Endothelial cell of umbilical vein (primary cell): ENCODE results near the gene ZNF556. TPM values are rescaled to one million over a fixed set of nuclear protein-coding genes. Genes with fewer than 3 reads are reported as not detected.

ENCODE experiments used
- BruUV-seq: library from RNA; stranded (reverse); fragments of 400-500 nt; replicated peaks from 2 replicates; lab custom pipeline; 2021; lab: Mats Ljungman, UMichigan
- CTCF ChIA-PET: fragments of 300-600, 350-600 bp; sonication (Branson Sonifier 250); formaldehyde crosslinking; loops from one replicate; lab custom pipeline; 2021; ENCODE audit warnings: antibody characterized with exemption, inconsistent platforms; lab: Charles Lee
- POLR2A ChIA-PET: fragments of 300-600, 350-600 bp; sonication (Branson Sonifier 250); formaldehyde crosslinking; loops from one replicate; lab custom pipeline; 2021; ENCODE audit warnings: antibody characterized with exemption, inconsistent platforms; lab: Charles Lee
- DNase-seq: peaks from one replicate; pipeline ENCODE4 v3.0.0-alpha.2; 2011; ENCODE audit warnings: low read depth, low spot score
- FAIRE-seq: peaks from 2 replicates; lab custom pipeline; 2011; peaks lifted over from hg19 to GRCh38; lab: Jason Lieb, UNC
- H2AFZ ChIP-seq: 2 replicates; pipeline ENCODE4 v1.6.0; 2012; ENCODE audit warnings: low read depth, low read length, control low read depth, inconsistent platforms
- H3K27ac ChIP-seq: 2 replicates; pipeline ENCODE4 v1.5.1; 2011; ENCODE audit warnings: low read depth, mild to moderate bottlenecking, control low read depth, low read length, moderate library complexity; ENCODE audit not compliant: insufficient read depth
- H3K27me3 ChIP-seq, 2 experiments: 2 replicates each; pipeline versions ENCODE4 v1.6.0 to v1.6.1; 2011; ENCODE audit warnings: low read length in 2 of 2, mixed read lengths in 1 of 2; ENCODE audit not compliant: control insufficient read depth in 2 of 2, insufficient read depth in 2 of 2
- H3K36me3 ChIP-seq, 2 experiments: 2 replicates in 1 of 2; 3 replicates in 1 of 2; pipeline ENCODE4 v1.5.1; 2011; ENCODE audit warnings: low read length in 2 of 2, mild to moderate bottlenecking in 1 of 2, moderate library complexity in 1 of 2; ENCODE audit not compliant: control insufficient read depth in 2 of 2, insufficient read depth in 2 of 2; ENCODE audit errors: extremely low read depth in 1 of 2
- H3K4me1 ChIP-seq: 3 replicates; pipeline ENCODE4 v1.5.1; 2011; ENCODE audit warnings: mild to moderate bottlenecking, low read length; ENCODE audit not compliant: control insufficient read depth, insufficient read depth; ENCODE audit errors: extremely low read depth
- H3K4me2 ChIP-seq: 2 replicates; pipeline ENCODE4 v1.6.1; 2011; ENCODE audit warnings: low read length, control low read depth, mixed read lengths; ENCODE audit not compliant: insufficient read depth
- H3K4me3 ChIP-seq, 3 experiments: fragments of 200-600 bp in 1 of 3; sonication (generic), shearing (Covaris generic) in 1 of 3; replicated peaks in 1 of 3; 2 replicates each; pipeline ENCODE4 v1.5.1; 2011 to 2016; ENCODE audit warnings: control low read depth in 3 of 3, low read length in 3 of 3, mild to moderate bottlenecking in 2 of 3, inconsistent platforms in 1 of 3, low read depth in 1 of 3, moderate library complexity in 1 of 3; ENCODE audit not compliant: insufficient read depth in 1 of 3
- H3K79me2 ChIP-seq: 2 replicates; pipeline ENCODE4 v1.6.0; 2012; ENCODE audit warnings: low read length, inconsistent platforms; ENCODE audit not compliant: control insufficient read depth, insufficient read depth
- H3K9ac ChIP-seq: replicated peaks from 2 replicates; pipeline ENCODE3; 2011; ENCODE audit warnings: low read length, control low read depth; ENCODE audit not compliant: insufficient read depth; ENCODE audit errors: extremely low read depth
- H3K9me1 ChIP-seq: replicated peaks from 3 replicates; pipeline ENCODE4 v1.6.0; 2011; ENCODE audit warnings: mild to moderate bottlenecking, low read length; ENCODE audit not compliant: control insufficient read depth, insufficient read depth; ENCODE audit errors: extremely low read depth
- H3K9me3 ChIP-seq: replicated peaks from 2 replicates; pipeline ENCODE4 v1.5.1; 2012; ENCODE audit warnings: low read length, inconsistent platforms; ENCODE audit not compliant: control insufficient read depth, insufficient read depth
- H4K20me1 ChIP-seq: replicated peaks from 2 replicates; pipeline ENCODE3; 2011; ENCODE audit warnings: mild to moderate bottlenecking, low read length; ENCODE audit not compliant: control insufficient read depth, insufficient read depth; ENCODE audit errors: extremely low read depth
- EZH2 ChIP-seq: IDR thresholded peaks from 2 replicates; pipeline ENCODE4 v1.6.1; 2012; ENCODE audit warnings: borderline replicate concordance, low read depth, mild to moderate bottlenecking, moderate library complexity, low read length, inconsistent platforms; ENCODE audit not compliant: severe bottlenecking
- FOS ChIP-seq: IDR thresholded peaks from 2 replicates; pipeline ENCODE4 v1.6.1; 2011; ENCODE audit warnings: mild to moderate bottlenecking, low read length, moderate library complexity, borderline replicate concordance; ENCODE audit not compliant: insufficient read depth
- GATA2 ChIP-seq: IDR thresholded peaks from 2 replicates; pipeline ENCODE4 v1.7.0; 2011; ENCODE audit warnings: low read depth, mild to moderate bottlenecking, moderate library complexity, mixed read lengths, low read length; ENCODE audit not compliant: insufficient read length, insufficient read depth
- JUN ChIP-seq: IDR thresholded peaks from 2 replicates; pipeline ENCODE4 v1.6.1; 2011; ENCODE audit warnings: borderline replicate concordance, low read depth; ENCODE audit not compliant: insufficient read length, insufficient read depth
- MYC ChIP-seq: IDR thresholded peaks from one replicate; pipeline ENCODE4 v1.6.1; 2011; ENCODE audit warnings: mild to moderate bottlenecking, low read depth, low read length
- POLR2A ChIP-seq: IDR thresholded peaks from 2 replicates; pipeline ENCODE4 v1.6.1; 2012; ENCODE audit warnings: low read depth, mild to moderate bottlenecking, control low read depth, low read length
- POLR2AphosphoS5 ChIP-seq: IDR thresholded peaks from 2 replicates; pipeline ENCODE4 v1.6.1; 2012; ENCODE audit warnings: low read depth, mild to moderate bottlenecking, control low read depth, low read length, moderate library complexity; ENCODE audit not compliant: insufficient read depth
- dilution Hi-C: fragments of 300-500 bp; cut with MboI; formaldehyde crosslinking; loops from one replicate; pipeline ENCODE4 v1.15.0; 2019; ENCODE audit warnings: low sequenced_read_pairs; ENCODE audit not compliant: extremely low pct_ligation_motif_present
- intact Hi-C: fragments of 100-400 bp; cut with micrococcal nuclease; formaldehyde crosslinking; loops from one replicate; pipeline ENCODE4 v1.10.0; 2022
- polyA plus RNA-seq, 4 experiments: library from polyadenylated mRNA; depleted of rRNA in 3 of 4; stranded (reverse) in 3 of 4; unstranded in 1 of 4; fragments of >200 nt; gene quantifications; 2 replicates each; pipeline versions ENCODE4 v1.2.1 to v1.2.3, GENCODE V29; 2011 to 2012; ENCODE audit warnings: missing spikeins in 1 of 4
- total RNA-seq: library from RNA; stranded (reverse); gene quantifications from 2 replicates; pipeline ENCODE4 v1.2.3, GENCODE V29; 2021
- TF ChIP-seq, protein P1 (sequence below), 2 donors: IDR thresholded peaks; 1 replicate in 1 of 2; 2 replicates in 1 of 2; pipeline ENCODE4 v1.5.1; 2011; ENCODE audit warnings: low read length in 2 of 2, mild to moderate bottlenecking in 2 of 2, moderate library complexity in 2 of 2, control low read depth in 1 of 2, inconsistent platforms in 1 of 2, low read depth in 1 of 2; ENCODE audit not compliant: insufficient read depth in 1 of 2; ENCODE audit errors: extremely low read depth in 1 of 2
- TF ChIP-seq, protein P2 (sequence below): IDR thresholded peaks from 2 replicates; pipeline ENCODE4 v1.6.1; 2011; ENCODE audit not compliant: insufficient read depth, insufficient read length

The ZNF556 gene
- total and polyA plus RNA-seq, 2 donors (not counting 3 experiments of a cell fraction or from before 2014, with no cell fraction given) = 0.01 TPM; not detected in 1

DNA sequence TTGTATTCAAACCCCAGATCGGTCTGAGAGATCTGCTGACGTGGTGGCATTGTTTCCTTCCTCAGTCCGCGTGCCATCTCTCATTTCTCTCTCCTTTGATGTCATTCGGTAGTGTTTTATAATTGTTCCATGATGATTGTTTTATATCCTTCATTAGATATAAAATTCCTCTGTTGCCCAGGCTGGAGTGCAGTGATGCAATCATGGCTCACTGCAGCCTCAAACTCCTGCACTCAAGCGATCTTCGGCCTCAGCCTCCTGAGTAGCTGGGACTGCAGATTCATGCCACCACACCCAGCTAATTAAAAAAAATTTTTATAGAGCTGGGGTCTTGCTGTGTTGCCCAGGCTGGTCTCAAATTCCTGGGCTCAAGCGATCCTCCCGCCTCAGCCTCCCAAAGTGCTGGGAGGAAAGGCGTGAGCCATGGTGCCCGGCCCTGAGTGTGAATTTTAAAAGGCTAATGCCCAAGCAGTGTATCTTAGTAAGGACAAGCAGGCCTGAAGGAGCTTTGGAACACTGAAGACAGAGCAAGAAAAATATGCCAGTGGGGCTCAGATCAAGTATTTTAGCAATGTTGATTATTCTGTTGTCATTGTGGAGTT, 38.9 kb downstream of the ZNF556 start:
- Histone ChIP-seq H3K27me3 (no peaks in the 10 kb centered on the region), H3K9ac (no peak overlapping the region), H3K9me3 (no peaks in the 10 kb centered on the region), H3K4me3 (no peak overlapping the region), H3K36me3 (no peaks in the 10 kb centered on the region), H3K79me2 (peaks cover 10% of the 10 kb centered on the region), H3K4me2 (no peak overlapping the region), H4K20me1 (no peaks in the 10 kb centered on the region), H3K9me1 (no peaks in the 10 kb centered on the region), H2AFZ (no peak overlapping the region), H3K4me1 (no peaks in the 10 kb centered on the region), H3K27ac (no peak overlapping the region)
- ChIA-PET POLR2A (no interaction called here), CTCF (interaction anchor here (1.0 kb wide), 1 partner anchor 65 kb away, joined by 3 read pairs; the partner anchor contains the start of gene ZNF555)
- dilution Hi-C loops (no loop called here), intact Hi-C loops (no loop called here)
- no TSS peak for BruUV-seq
- no peak for TF ChIP-seq FOS
- TF ChIP-seq, protein P1, sequence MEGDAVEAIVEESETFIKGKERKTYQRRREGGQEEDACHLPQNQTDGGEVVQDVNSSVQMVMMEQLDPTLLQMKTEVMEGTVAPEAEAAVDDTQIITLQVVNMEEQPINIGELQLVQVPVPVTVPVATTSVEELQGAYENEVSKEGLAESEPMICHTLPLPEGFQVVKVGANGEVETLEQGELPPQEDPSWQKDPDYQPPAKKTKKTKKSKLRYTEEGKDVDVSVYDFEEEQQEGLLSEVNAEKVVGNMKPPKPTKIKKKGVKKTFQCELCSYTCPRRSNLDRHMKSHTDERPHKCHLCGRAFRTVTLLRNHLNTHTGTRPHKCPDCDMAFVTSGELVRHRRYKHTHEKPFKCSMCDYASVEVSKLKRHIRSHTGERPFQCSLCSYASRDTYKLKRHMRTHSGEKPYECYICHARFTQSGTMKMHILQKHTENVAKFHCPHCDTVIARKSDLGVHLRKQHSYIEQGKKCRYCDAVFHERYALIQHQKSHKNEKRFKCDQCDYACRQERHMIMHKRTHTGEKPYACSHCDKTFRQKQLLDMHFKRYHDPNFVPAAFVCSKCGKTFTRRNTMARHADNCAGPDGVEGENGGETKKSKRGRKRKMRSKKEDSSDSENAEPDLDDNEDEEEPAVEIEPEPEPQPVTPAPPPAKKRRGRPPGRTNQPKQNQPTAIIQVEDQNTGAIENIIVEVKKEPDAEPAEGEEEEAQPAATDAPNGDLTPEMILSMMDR (IDR thresholded peaks at IDR 0.05; ENCODE audit: extremely low read depth in 1 of 2, insufficient read depth in 1 of 2, low read depth in 1 of 2, low read length in 2 of 2) = no peak
- TF ChIP-seq JUN = no peak
- TF ChIP-seq POLR2A = no peak
- no peak for TF ChIP-seq POLR2AphosphoS5
- TF ChIP-seq, protein P2, sequence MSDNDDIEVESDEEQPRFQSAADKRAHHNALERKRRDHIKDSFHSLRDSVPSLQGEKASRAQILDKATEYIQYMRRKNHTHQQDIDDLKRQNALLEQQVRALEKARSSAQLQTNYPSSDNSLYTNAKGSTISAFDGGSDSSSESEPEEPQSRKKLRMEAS = no peak
- TF ChIP-seq EZH2 = no peak
- TF ChIP-seq MYC = no peak
- no peak for TF ChIP-seq GATA2
- DNase-seq (no peak), FAIRE-seq (no peak)
